Lung (tissue), 12 donors: ENCODE measurements around the gene POU4F1. TPM values are rescaled to one million over a fixed set of nuclear protein-coding genes. Genes with fewer than 3 reads are reported as not detected.

ENCODE experiments used
- ATAC-seq: fragments of 200-7000 bp; cut with Tn5 transposase; one replicate; pipeline ENCODE4 v1.9.1; 2020; ENCODE audit warnings: moderate number of reproducible peaks; ENCODE audit not compliant: insufficient read depth, low FRiP score
- DNase-seq, 3 donors: peaks; one replicate each; pipeline ENCODE4 v3.0.0-alpha.2; 2013 to 2017
- H3K27ac ChIP-seq, 2 donors: one replicate each; pipeline ENCODE4 v1.5.1; 2013; ENCODE audit warnings: mild to moderate bottlenecking in 2 of 2, moderate library complexity in 2 of 2, control low read depth in 1 of 2, inconsistent platforms in 1 of 2, low read depth in 1 of 2, low read length in 1 of 2
- H3K27me3 ChIP-seq, 3 donors: one replicate each; pipeline ENCODE4 v1.5.1; 2013; ENCODE audit warnings: low read length in 2 of 3; ENCODE audit not compliant: control insufficient read depth in 3 of 3, insufficient read depth in 3 of 3
- H3K36me3 ChIP-seq, 4 donors: one replicate each; pipeline ENCODE4 v1.5.1; 2013; ENCODE audit warnings: low read length in 4 of 4, mild to moderate bottlenecking in 1 of 4, moderate library complexity in 1 of 4; ENCODE audit not compliant: control insufficient read depth in 4 of 4, insufficient read depth in 4 of 4
- H3K4me1 ChIP-seq, 5 donors: one replicate each; pipeline ENCODE4 v1.5.1; 2013; ENCODE audit warnings: low read length in 5 of 5, mild to moderate bottlenecking in 2 of 5, moderate library complexity in 1 of 5; ENCODE audit not compliant: control insufficient read depth in 5 of 5, insufficient read depth in 5 of 5
- H3K4me3 ChIP-seq: one replicate; pipeline ENCODE4 v1.5.1; 2013; ENCODE audit warnings: mild to moderate bottlenecking, control low read depth, moderate library complexity
- H3K9ac ChIP-seq, 2 donors: one replicate each; pipeline ENCODE4 v1.5.1; 2013; ENCODE audit warnings: low read length in 2 of 2, control low read depth in 1 of 2; ENCODE audit not compliant: insufficient read depth in 1 of 2
- H3K9me3 ChIP-seq, 4 donors: one replicate each; pipeline ENCODE4 v1.5.1; 2013; ENCODE audit warnings: low read length in 3 of 4, mild to moderate bottlenecking in 1 of 4, moderate library complexity in 1 of 4; ENCODE audit not compliant: control insufficient read depth in 4 of 4, insufficient read depth in 3 of 4
- WGBS, 2 donors: extraction: QIAGEN DNeasy Blood & Tissue Kit; methylation state at CpG; one replicate each; pipeline ENCODE4 v1.1.7; 2013; 5-methylcytosine and 5-hydroxymethylcytosine counted together
- polyA plus RNA-seq, 2 donors: library from polyadenylated mRNA; stranded (reverse); fragments of 200-250 nt; gene quantifications; one replicate each; pipeline ENCODE4 v1.2.1, GENCODE V29; 2013
- total RNA-seq, 2 donors: library from RNA; depleted of rRNA in 1 of 2; stranded (reverse); fragments of >200 nt in 1 of 2; gene quantifications; one replicate each; pipeline ENCODE4 v1.2.1, GENCODE V29; 2014 to 2021
- TF ChIP-seq, protein P1 (sequence below): IDR thresholded peaks from 2 replicates; pipeline ENCODE4 v1.5.1; 2012; ENCODE audit warnings: mild to moderate bottlenecking; ENCODE audit errors: control extremely low read depth, extremely low read depth
- donor health status: control.
- donor health status: control.
- donor health status: Bipolar disorder and iron deficiency.
- donor health status: healthy.
- donor health status: DM: yes; HTN: yes; CAD: no.

Gene POU4F1
- total and polyA plus RNA-seq, 4 donors, result not detected

DNA sequence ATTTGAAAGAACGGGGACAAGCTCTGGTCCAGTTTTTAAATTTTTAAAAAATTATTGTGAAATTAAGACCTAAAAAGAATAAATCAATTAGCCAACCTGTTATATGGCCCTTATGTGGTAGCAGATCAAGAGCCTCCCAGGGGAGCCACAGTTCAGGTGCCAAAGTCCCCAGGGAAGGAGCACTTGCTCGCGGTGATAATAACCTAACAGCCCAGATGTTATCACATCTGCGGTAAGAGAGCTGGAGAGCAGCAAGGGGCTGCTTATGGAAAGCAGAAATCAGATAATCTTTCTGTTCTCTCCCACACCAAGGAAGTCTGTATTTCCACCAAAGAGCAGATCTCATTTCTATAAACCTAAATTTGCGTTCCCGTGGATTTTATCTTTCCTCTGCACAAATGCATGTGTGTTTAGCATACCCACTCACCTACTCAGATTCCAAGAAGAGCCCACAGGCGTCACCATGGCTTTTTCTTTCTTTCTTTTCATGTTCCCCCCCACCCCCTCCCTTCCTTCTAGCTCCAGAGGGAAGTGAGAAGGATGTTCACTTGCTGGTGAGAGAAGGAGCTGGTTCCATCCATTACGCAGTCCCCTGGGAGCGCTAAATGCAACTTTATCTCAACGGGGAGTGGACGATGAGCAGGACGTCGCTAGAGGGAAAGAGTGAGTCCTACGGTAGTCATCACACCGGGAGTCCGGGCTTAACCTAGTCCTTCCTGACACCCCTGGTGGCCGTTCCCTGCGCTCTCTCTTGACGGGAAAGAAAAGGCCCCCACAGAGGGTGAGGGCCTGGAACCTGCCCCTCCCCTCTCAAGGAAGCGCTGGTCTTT, 1.6 kb upstream of the POU4F1 start:
- Histone ChIP-seq H3K27me3 (peaks cover 9 to 93% (median 91%) of the 10 kb centered on the region in 3 donors), H3K36me3 (no peaks in the 10 kb centered on the region), H3K4me3 (no peak overlapping the region), H3K9ac (no peak overlapping the region), H3K9me3 (peaks cover 0 to 7% (median 0%) of the 10 kb centered on the region in 4 donors), H3K27ac (no peak overlapping the region), H3K4me1 (peaks cover 0 to 51% (median 8%) of the 10 kb centered on the region in 5 donors)
- TF ChIP-seq, protein P1, sequence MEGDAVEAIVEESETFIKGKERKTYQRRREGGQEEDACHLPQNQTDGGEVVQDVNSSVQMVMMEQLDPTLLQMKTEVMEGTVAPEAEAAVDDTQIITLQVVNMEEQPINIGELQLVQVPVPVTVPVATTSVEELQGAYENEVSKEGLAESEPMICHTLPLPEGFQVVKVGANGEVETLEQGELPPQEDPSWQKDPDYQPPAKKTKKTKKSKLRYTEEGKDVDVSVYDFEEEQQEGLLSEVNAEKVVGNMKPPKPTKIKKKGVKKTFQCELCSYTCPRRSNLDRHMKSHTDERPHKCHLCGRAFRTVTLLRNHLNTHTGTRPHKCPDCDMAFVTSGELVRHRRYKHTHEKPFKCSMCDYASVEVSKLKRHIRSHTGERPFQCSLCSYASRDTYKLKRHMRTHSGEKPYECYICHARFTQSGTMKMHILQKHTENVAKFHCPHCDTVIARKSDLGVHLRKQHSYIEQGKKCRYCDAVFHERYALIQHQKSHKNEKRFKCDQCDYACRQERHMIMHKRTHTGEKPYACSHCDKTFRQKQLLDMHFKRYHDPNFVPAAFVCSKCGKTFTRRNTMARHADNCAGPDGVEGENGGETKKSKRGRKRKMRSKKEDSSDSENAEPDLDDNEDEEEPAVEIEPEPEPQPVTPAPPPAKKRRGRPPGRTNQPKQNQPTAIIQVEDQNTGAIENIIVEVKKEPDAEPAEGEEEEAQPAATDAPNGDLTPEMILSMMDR, result no peak
- 5 to 8% methylated on average over 20 of the region's 20 CpGs for WGBS, 2 donors
- no peak for ATAC-seq
- no peak for DNase-seq

DNA sequence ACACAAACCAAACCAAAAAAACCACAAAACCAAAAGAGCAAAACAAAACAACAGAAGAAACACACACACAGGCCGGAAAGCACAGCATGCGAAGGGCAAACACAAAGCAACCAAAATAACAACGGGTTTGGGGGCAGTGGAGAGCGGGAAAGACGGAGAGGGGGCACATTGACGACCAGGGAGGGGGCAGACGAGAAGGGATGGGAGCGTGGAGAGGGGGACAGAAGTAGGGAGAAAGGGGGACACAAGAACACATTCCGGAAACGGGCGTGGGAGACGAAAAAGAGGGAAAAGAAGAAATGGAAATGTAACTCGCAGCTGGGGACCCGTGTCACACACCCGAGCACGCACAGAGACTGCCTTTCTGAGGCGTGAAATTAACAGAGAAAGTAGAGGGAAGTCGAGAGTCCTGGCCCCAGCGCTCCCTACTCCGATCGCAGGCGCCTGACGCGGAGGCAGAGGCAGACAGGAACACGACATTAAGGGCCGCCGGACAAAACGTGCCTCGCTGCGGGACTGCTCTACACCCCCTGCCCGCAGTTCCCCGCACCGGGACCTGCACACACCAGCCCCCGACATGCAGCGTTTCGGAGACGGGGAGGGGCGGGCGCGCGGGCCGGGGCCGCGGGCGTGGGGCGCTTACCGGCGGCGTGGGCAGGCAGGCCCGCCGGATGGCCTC, 652 bp downstream of the POU4F1 start:
- WGBS, 2 donors, result 2 to 3% methylated on average over 51 of the region's 51 CpGs
- no peak overlapping the region for H3K9ac ChIP-seq
- peaks cover 13 to 93% (median 91%) of the 10 kb centered on the region in 3 donors for H3K27me3 ChIP-seq
- TF ChIP-seq, protein P1, result no peak
- ATAC-seq, result no peak
- no peaks in the 10 kb centered on the region for H3K36me3 ChIP-seq
- DNase-seq, result peak in 1 of 3 donors; percentile 43
- H3K9me3 ChIP-seq, result peaks cover 0 to 3% (median 0%) of the 10 kb centered on the region in 4 donors
- H3K4me1 ChIP-seq, result peaks cover 0 to 35% (median 7%) of the 10 kb centered on the region in 5 donors
- H3K27ac ChIP-seq, result no peak overlapping the region
- no peak overlapping the region for H3K4me3 ChIP-seq

GRCh38 chr13:78601874-78602560, 1.3 kb downstream of the POU4F1 start:
- Histone ChIP-seq H3K36me3 (no peaks in the 10 kb centered on the region), H3K9me3 (peaks cover 0 to 5% (median 0%) of the 10 kb centered on the region in 4 donors), H3K27ac (no peak overlapping the region), H3K4me1 (peaks cover 0 to 30% (median 7%) of the 10 kb centered on the region in 5 donors), H3K9ac (no peak overlapping the region), H3K4me3 (no peak overlapping the region), H3K27me3 (peaks cover 19 to 93% (median 91%) of the 10 kb centered on the region in 3 donors)
- TF ChIP-seq, protein P1, result no peak
- ATAC-seq (no peak), DNase-seq (no peak)
- 1 to 4% methylated on average over 78 to 112 of the region's 112 CpGs for WGBS, 2 donors
